Measurements from ENCODE around the gene EFHC2.

The EFHC2 gene

DNA sequence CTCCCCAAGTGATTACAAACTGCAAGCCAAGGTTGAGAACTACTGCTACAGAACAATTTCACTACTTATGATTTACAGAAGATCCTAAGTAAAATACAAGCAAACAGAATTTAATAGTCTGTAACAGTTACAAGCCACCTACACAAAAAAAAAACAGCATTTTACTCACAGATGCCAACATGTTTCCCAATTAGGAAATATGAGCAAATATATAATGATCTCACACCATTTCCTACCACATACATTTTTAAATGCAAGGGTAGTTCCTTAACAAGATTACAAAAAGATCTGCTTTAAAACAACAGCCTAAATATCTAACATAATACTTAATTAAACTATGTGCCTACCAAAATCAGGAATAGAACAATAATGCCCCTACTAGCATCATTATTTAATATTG is 63.4 kb downstream of the EFHC2 start:
- no peak for DNase-seq (ENCODE audit: low read depth)
- no peak overlapping the region for H3K4me3 ChIP-seq (ENCODE audit: low read depth, low read length)
- in situ Hi-C loops (cut with HindIII; ENCODE audit: low sequenced_read_pairs): no loop called here
- TF ChIP-seq, protein P1, sequence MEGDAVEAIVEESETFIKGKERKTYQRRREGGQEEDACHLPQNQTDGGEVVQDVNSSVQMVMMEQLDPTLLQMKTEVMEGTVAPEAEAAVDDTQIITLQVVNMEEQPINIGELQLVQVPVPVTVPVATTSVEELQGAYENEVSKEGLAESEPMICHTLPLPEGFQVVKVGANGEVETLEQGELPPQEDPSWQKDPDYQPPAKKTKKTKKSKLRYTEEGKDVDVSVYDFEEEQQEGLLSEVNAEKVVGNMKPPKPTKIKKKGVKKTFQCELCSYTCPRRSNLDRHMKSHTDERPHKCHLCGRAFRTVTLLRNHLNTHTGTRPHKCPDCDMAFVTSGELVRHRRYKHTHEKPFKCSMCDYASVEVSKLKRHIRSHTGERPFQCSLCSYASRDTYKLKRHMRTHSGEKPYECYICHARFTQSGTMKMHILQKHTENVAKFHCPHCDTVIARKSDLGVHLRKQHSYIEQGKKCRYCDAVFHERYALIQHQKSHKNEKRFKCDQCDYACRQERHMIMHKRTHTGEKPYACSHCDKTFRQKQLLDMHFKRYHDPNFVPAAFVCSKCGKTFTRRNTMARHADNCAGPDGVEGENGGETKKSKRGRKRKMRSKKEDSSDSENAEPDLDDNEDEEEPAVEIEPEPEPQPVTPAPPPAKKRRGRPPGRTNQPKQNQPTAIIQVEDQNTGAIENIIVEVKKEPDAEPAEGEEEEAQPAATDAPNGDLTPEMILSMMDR (IDR thresholded peaks at IDR 0.05; ENCODE audit: low read depth, low read length, missing control alignments): no peak

DNA sequence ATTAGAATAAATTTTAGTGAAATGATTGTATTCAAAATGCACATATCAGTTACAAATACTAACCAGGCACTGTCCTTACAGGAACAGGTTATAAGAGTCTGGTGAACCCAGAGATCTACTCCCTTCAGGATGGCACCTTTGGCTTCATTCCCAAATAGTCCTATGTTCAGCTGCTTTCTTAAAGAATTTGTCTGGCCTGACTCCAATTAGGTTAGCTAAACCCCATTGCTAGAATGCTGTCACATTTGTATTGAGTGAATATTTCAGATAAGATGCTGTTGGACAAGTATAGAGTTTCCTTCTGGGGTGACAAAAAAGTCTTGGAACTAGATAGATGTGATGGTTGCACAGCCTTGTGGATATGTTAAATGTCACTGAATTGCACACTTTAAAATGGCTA is 69.4 kb downstream of the EFHC2 start:
- in situ Hi-C loops (cut with HindIII; ENCODE audit: low sequenced_read_pairs): no loop called here
- TF ChIP-seq, protein P1 (IDR thresholded peaks at IDR 0.05; ENCODE audit: low read depth, low read length, missing control alignments): no peak
- no peak for DNase-seq (ENCODE audit: low read depth)
- H3K4me3 ChIP-seq (ENCODE audit: low read depth, low read length): no peak overlapping the region

- TF ChIP-seq, protein P1 (IDR thresholded peaks at IDR 0.05; ENCODE audit: low read depth, low read length, missing control alignments): no peak
- in situ Hi-C loops (cut with HindIII; ENCODE audit: low sequenced_read_pairs): no loop called here
- H3K4me3 ChIP-seq (ENCODE audit: low read depth, low read length): no peak overlapping the region
- no peak for DNase-seq (ENCODE audit: low read depth)
Measured at GRCh38 chrX:44267861-44268260, 75.6 kb downstream of the EFHC2 start.

GRCh38 chrX:44267116-44267515 is 76.4 kb downstream of the EFHC2 start:
- TF ChIP-seq, protein P1 (IDR thresholded peaks at IDR 0.05; ENCODE audit: low read depth, low read length, missing control alignments): no peak
- H3K4me3 ChIP-seq (ENCODE audit: low read depth, low read length): no peak overlapping the region
- in situ Hi-C loops (cut with HindIII; ENCODE audit: low sequenced_read_pairs): no loop called here
- DNase-seq (ENCODE audit: low read depth): no peak

DNA sequence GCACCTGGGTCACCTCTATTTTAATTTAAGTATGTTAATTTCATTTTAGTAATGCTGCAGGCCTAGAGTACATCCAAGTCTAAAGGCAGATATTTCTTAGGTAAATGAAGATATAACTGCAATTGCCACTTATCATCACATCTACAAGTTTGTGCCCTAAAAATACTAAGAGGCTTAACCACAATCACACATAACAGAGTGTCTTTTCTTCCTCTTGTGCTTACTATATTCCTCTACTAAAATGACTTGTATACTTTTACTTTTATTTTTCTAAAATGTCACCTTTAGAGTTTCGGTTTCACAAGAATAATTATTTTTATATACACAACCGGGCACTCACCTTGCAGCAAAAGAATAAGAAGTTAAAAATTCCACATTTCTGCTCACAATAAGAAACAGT is 77.9 kb downstream of the EFHC2 start:
- no peak overlapping the region for H3K4me3 ChIP-seq (ENCODE audit: low read depth, low read length)
- in situ Hi-C loops (cut with HindIII; ENCODE audit: low sequenced_read_pairs): no loop called here
- no peak for DNase-seq (ENCODE audit: low read depth)
- TF ChIP-seq, protein P1 (IDR thresholded peaks at IDR 0.05; ENCODE audit: low read depth, low read length, missing control alignments): no peak

- no peak overlapping the region for H3K4me3 ChIP-seq (ENCODE audit: low read depth, low read length)
- TF ChIP-seq, protein P1 (IDR thresholded peaks at IDR 0.05; ENCODE audit: low read depth, low read length, missing control alignments): no peak
- DNase-seq (ENCODE audit: low read depth): no peak
- in situ Hi-C loops (cut with HindIII; ENCODE audit: low sequenced_read_pairs): no loop called here
Measured at GRCh38 chrX:44264936-44265335, 78.5 kb downstream of the EFHC2 start.

DNA sequence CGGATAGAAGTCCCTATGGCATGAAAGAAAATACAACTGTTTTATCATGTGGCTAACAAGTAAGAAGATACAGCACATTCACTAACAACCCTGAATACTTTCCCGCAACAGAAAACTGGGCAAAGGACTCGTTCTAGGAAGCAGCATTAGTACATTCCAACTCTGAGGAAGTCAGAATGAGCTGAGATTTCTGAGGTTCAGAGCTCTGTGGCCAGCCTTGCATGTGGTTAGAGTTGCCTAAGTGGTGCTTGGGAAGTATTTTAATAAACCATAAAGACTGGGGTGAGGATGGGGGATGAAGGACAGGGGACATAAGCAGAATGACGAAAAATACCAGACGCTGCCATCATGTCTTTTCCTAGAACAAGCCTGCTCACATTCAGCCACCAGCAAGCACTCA is 82.2 kb downstream of the EFHC2 start:
- TF ChIP-seq, protein P1 (IDR thresholded peaks at IDR 0.05; ENCODE audit: low read depth, low read length, missing control alignments): no peak
- in situ Hi-C loops (cut with HindIII; ENCODE audit: low sequenced_read_pairs): no loop called here
- no peak overlapping the region for H3K4me3 ChIP-seq (ENCODE audit: low read depth, low read length)
- DNase-seq (ENCODE audit: low read depth): no peak
